WTC11 (cell line): ENCODE measurements around the gene CCDC167. TPM values are rescaled to one million over a fixed set of nuclear protein-coding genes. Genes with fewer than 3 reads are reported as not detected.

ENCODE experiments used
- ATAC-seq: fragments of 200-7000 bp; cut with Tn5 transposase; 2 replicates; pipeline ENCODE4 v1.10.0; 2021; ENCODE audit warnings: mild to moderate bottlenecking, moderate library complexity
- CTCF ChIA-PET: fragments of 300-600 bp; sonication (Branson Sonifier 250); formaldehyde crosslinking; loops from one replicate; lab custom pipeline; 2021; ENCODE audit warnings: antibody characterized with exemption; lab: Charles Lee
- POLR2A ChIA-PET: fragments of 350-600 bp; sonication (Branson Sonifier 250); formaldehyde crosslinking; loops from one replicate; lab custom pipeline; 2021; ENCODE audit warnings: antibody characterized with exemption; lab: Charles Lee
- DNase-seq: peaks from one replicate; pipeline ENCODE4 v3.0.0; 2021; ENCODE audit warnings: low spot score
- H3K27ac Mint-ChIP-seq: 2 replicates; pipeline ENCODE4 v1.8.0; 2021; ENCODE audit warnings: mixed read lengths
- H3K27me3 Mint-ChIP-seq: 2 replicates; pipeline ENCODE4 v1.8.0; 2021; ENCODE audit warnings: low read depth, mild to moderate bottlenecking, moderate library complexity, mixed read lengths
- H3K36me3 Mint-ChIP-seq: 2 replicates; pipeline ENCODE4 v1.8.0; 2021; ENCODE audit warnings: mixed read lengths
- H3K4me1 Mint-ChIP-seq: 2 replicates; pipeline ENCODE4 v1.8.0; 2022; ENCODE audit warnings: mixed read lengths
- H3K4me3 Mint-ChIP-seq: 2 replicates; pipeline ENCODE4 v1.8.0; 2021; ENCODE audit warnings: mild to moderate bottlenecking, moderate library complexity, mixed read lengths
- H3K9me3 Mint-ChIP-seq: 2 replicates; pipeline ENCODE4 v1.8.0; 2021; ENCODE audit warnings: mixed read lengths
- E2F4 ChIP-seq: sonication (generic); formaldehyde crosslinking; IDR thresholded peaks from 2 replicates; pipeline ENCODE4 v1.8.1; 2022; ENCODE audit warnings: low read depth, mild to moderate bottlenecking, moderate library complexity, missing genetic modification reagents, borderline replicate concordance
- ESRRA ChIP-seq: sonication (generic); formaldehyde crosslinking; IDR thresholded peaks from 2 replicates; pipeline ENCODE4 v1.8.1; 2022; ENCODE audit warnings: mild to moderate bottlenecking, missing genetic modification reagents, borderline replicate concordance
- FOXJ3 ChIP-seq: sonication (generic); formaldehyde crosslinking; IDR thresholded peaks from 2 replicates; pipeline ENCODE4 v1.9.0; 2021; ENCODE audit warnings: missing genetic modification reagents, mild to moderate bottlenecking, borderline replicate concordance
- FOXP4 ChIP-seq: sonication (generic); formaldehyde crosslinking; IDR thresholded peaks from 2 replicates; pipeline ENCODE4 v1.8.0; 2022; ENCODE audit warnings: mild to moderate bottlenecking, missing genetic modification reagents
- GTF2I ChIP-seq: fragments of 250-450 bp; sonication (Bioruptor Pico); conservative IDR thresholded peaks from 2 replicates; pipeline ENCODE4 v1.4.0; 2021; ENCODE audit warnings: mild to moderate bottlenecking
- MAX ChIP-seq: sonication (generic); formaldehyde crosslinking; IDR thresholded peaks from 2 replicates; pipeline ENCODE4 v1.8.0; 2022; ENCODE audit warnings: mild to moderate bottlenecking, missing genetic modification reagents
- NFE2L1 ChIP-seq: sonication (generic); formaldehyde crosslinking; IDR thresholded peaks from 2 replicates; pipeline ENCODE4 v1.8.1; 2023; ENCODE audit warnings: missing genetic modification reagents
- NR3C1 ChIP-seq: sonication (generic); formaldehyde crosslinking; conservative IDR thresholded peaks from 2 replicates; pipeline ENCODE4 v1.8.1; 2023; ENCODE audit warnings: low read depth, mild to moderate bottlenecking, missing genetic modification reagents
- PRDM15 ChIP-seq: sonication (generic); formaldehyde crosslinking; IDR thresholded peaks from 2 replicates; pipeline ENCODE4 v1.8.0; 2022; ENCODE audit warnings: missing genetic modification reagents
- RORB ChIP-seq: fragments of 250-450 bp; sonication (Bioruptor Pico); IDR thresholded peaks from 2 replicates; pipeline ENCODE4 v1.9.0; 2021; ENCODE audit warnings: mild to moderate bottlenecking
- TCF7 ChIP-seq: sonication (generic); formaldehyde crosslinking; IDR thresholded peaks from 2 replicates; pipeline ENCODE4 v1.8.0; 2022; ENCODE audit warnings: mild to moderate bottlenecking, low read depth, missing genetic modification reagents, moderate library complexity
- USF2 ChIP-seq: sonication (generic); formaldehyde crosslinking; IDR thresholded peaks from 2 replicates; pipeline ENCODE4 v1.8.1; 2023; ENCODE audit warnings: mild to moderate bottlenecking, missing genetic modification reagents, moderate library complexity
- ZMAT4 ChIP-seq: fragments of 250-450 bp; sonication (Bioruptor Pico); IDR thresholded peaks from 2 replicates; pipeline ENCODE4 v1.9.0; 2021; ENCODE audit warnings: mild to moderate bottlenecking
- ZNF121 ChIP-seq: sonication (generic); formaldehyde crosslinking; IDR thresholded peaks from 2 replicates; pipeline ENCODE4 v1.8.0; 2023; ENCODE audit warnings: missing genetic modification reagents
- total RNA-seq: library from RNA; stranded (reverse); gene quantifications from 3 replicates; pipeline ENCODE4 v1.2.3, GENCODE V29; 2021
- TF ChIP-seq, protein P1 (sequence below): sonication (generic); formaldehyde crosslinking; conservative IDR thresholded peaks from 2 replicates; pipeline ENCODE4 v1.8.1; 2023; ENCODE audit warnings: mild to moderate bottlenecking, low read depth, missing genetic modification reagents, moderate library complexity
- TF ChIP-seq, protein P2 (sequence below): sonication (generic); formaldehyde crosslinking; IDR thresholded peaks from 2 replicates; pipeline ENCODE4 v1.8.1; 2022; ENCODE audit warnings: mild to moderate bottlenecking, moderate library complexity, missing genetic modification reagents
- TF ChIP-seq, protein P3 (sequence below): fragments of 200-600 bp; IDR thresholded peaks from 2 replicates; pipeline ENCODE4 v1.8.0; 2022; ENCODE audit warnings: antibody characterized with exemption

Gene CCDC167
- total RNA-seq, 1 experiment from 2014 or later = 19.1 TPM

DNA sequence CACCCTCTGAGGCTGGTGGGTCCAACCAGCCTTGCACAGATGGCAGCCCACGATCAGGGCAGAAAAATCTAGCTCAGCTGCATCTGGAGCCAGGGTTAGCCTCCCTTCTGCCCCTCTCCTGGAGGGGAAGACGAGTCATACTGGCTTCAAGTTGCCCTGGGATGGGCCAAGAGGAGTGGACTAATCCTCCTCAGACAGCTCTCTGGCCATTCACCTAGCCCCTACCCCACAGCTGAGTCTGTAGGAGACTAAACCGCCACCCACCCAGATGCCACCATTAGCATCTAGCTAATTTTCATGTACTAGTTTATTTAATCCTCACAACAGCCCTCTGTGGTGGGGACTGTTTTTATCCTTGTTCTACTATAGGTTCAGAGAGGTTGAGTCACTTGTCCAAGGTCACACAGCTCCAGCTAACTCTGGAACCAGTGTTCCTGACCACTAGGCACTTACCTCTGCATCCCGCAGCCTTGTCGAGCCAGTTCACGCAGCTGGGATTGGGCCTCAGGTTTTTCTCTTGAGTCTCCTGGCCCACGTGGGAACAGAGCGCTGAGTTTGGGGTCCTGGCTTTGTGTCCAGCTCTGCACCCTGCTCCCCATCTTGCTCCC, 48.5 kb upstream of the CCDC167 start (continued):
- TF ChIP-seq, protein P1, sequence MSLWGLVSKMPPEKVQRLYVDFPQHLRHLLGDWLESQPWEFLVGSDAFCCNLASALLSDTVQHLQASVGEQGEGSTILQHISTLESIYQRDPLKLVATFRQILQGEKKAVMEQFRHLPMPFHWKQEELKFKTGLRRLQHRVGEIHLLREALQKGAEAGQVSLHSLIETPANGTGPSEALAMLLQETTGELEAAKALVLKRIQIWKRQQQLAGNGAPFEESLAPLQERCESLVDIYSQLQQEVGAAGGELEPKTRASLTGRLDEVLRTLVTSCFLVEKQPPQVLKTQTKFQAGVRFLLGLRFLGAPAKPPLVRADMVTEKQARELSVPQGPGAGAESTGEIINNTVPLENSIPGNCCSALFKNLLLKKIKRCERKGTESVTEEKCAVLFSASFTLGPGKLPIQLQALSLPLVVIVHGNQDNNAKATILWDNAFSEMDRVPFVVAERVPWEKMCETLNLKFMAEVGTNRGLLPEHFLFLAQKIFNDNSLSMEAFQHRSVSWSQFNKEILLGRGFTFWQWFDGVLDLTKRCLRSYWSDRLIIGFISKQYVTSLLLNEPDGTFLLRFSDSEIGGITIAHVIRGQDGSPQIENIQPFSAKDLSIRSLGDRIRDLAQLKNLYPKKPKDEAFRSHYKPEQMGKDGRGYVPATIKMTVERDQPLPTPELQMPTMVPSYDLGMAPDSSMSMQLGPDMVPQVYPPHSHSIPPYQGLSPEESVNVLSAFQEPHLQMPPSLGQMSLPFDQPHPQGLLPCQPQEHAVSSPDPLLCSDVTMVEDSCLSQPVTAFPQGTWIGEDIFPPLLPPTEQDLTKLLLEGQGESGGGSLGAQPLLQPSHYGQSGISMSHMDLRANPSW (CRISPR knock-in tag) = no peak
- TF ChIP-seq TCF7 (CRISPR knock-in tag) (no peak), E2F4 (CRISPR knock-in tag) (no peak), NFE2L1 (CRISPR knock-in tag) (no peak), NR3C1 (CRISPR knock-in tag) (no peak), GTF2I (CRISPR knock-in tag) (no peak)
- TF ChIP-seq, protein P2, sequence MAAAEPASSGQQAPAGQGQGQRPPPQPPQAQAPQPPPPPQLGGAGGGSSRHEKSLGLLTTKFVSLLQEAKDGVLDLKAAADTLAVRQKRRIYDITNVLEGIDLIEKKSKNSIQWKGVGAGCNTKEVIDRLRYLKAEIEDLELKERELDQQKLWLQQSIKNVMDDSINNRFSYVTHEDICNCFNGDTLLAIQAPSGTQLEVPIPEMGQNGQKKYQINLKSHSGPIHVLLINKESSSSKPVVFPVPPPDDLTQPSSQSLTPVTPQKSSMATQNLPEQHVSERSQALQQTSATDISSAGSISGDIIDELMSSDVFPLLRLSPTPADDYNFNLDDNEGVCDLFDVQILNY (CRISPR knock-in tag) = no peak

GRCh38 chr6:37547564-37548061, 47.9 kb upstream of the CCDC167 start:
- Mint-ChIP-seq H3K27ac (peak overlapping the region; percentile 74; the same call in 1 of the 2 replicates), H3K36me3 (no peaks in the 10 kb centered on the region), H3K27me3 (no peaks in the 10 kb centered on the region), H3K4me3 (no peak overlapping the region), H3K4me1 (peaks cover 16% of the 10 kb centered on the region), H3K9me3 (no peaks in the 10 kb centered on the region)
- DNase-seq (no peak), ATAC-seq (no peak)
- ChIA-PET CTCF (interaction anchor here (0.6 to 5.5 kb wide), 4 partner anchors 9 to 60 kb away, joined by 3 to 39 read pairs (median 6); no protein-coding TSS in a partner anchor), POLR2A (interaction anchor here (0.9 kb wide), 1 partner anchor 12 kb away, joined by 3 read pairs; no protein-coding TSS in a partner anchor)
- TF ChIP-seq FOXJ3 (CRISPR knock-in tag) (no peak), PRDM15 (CRISPR knock-in tag) (no peak), RORB (CRISPR knock-in tag) (no peak), ESRRA (CRISPR knock-in tag) (no peak), FOXP4 (CRISPR knock-in tag) (no peak), MAX (CRISPR knock-in tag) (no peak), ZMAT4 (CRISPR knock-in tag) (no peak), USF2 (CRISPR knock-in tag) (no peak), ZNF121 (CRISPR knock-in tag) (no peak)
- TF ChIP-seq, protein P3, sequence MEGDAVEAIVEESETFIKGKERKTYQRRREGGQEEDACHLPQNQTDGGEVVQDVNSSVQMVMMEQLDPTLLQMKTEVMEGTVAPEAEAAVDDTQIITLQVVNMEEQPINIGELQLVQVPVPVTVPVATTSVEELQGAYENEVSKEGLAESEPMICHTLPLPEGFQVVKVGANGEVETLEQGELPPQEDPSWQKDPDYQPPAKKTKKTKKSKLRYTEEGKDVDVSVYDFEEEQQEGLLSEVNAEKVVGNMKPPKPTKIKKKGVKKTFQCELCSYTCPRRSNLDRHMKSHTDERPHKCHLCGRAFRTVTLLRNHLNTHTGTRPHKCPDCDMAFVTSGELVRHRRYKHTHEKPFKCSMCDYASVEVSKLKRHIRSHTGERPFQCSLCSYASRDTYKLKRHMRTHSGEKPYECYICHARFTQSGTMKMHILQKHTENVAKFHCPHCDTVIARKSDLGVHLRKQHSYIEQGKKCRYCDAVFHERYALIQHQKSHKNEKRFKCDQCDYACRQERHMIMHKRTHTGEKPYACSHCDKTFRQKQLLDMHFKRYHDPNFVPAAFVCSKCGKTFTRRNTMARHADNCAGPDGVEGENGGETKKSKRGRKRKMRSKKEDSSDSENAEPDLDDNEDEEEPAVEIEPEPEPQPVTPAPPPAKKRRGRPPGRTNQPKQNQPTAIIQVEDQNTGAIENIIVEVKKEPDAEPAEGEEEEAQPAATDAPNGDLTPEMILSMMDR = no peak
- TF ChIP-seq, protein P1 (CRISPR knock-in tag) = no peak
